Loucy (cell line): ENCODE results near the gene COL13A1.

Source experiments
- EZH2phosphoT487 ChIP-seq: fragments of 200-600 bp; IDR thresholded peaks from 2 replicates; pipeline ENCODE4 v1.6.1; 2018; ENCODE audit warnings: antibody characterized with exemption, mild to moderate bottlenecking, moderate library complexity, borderline replicate concordance
- TF ChIP-seq, protein P1 (sequence below): fragments of 200-600 bp; sonication (generic); conservative IDR thresholded peaks from 2 replicates; pipeline ENCODE4 v1.5.1; 2014; ENCODE audit warnings: mild to moderate bottlenecking, antibody characterized with exemption, low read length

GRCh38 chr10:69858201-69858600 is 56.5 kb downstream of the COL13A1 start:
- TF ChIP-seq, protein P1, sequence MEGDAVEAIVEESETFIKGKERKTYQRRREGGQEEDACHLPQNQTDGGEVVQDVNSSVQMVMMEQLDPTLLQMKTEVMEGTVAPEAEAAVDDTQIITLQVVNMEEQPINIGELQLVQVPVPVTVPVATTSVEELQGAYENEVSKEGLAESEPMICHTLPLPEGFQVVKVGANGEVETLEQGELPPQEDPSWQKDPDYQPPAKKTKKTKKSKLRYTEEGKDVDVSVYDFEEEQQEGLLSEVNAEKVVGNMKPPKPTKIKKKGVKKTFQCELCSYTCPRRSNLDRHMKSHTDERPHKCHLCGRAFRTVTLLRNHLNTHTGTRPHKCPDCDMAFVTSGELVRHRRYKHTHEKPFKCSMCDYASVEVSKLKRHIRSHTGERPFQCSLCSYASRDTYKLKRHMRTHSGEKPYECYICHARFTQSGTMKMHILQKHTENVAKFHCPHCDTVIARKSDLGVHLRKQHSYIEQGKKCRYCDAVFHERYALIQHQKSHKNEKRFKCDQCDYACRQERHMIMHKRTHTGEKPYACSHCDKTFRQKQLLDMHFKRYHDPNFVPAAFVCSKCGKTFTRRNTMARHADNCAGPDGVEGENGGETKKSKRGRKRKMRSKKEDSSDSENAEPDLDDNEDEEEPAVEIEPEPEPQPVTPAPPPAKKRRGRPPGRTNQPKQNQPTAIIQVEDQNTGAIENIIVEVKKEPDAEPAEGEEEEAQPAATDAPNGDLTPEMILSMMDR: no peak
- no peak for TF ChIP-seq EZH2phosphoT487
